OCI-M1 (cell line): ENCODE measurements around the gene CYP4X1.
"Not testable (repeated sequence)": the region's sequence is repeated elsewhere in the genome, so short reads cannot be mapped to it uniquely, and the experiment has no call there.

Source experiments
- DNase-seq: peaks from one replicate; lab custom pipeline; 2025; lab: John Stamatoyannopoulos, UW

Gene CYP4X1

DNA sequence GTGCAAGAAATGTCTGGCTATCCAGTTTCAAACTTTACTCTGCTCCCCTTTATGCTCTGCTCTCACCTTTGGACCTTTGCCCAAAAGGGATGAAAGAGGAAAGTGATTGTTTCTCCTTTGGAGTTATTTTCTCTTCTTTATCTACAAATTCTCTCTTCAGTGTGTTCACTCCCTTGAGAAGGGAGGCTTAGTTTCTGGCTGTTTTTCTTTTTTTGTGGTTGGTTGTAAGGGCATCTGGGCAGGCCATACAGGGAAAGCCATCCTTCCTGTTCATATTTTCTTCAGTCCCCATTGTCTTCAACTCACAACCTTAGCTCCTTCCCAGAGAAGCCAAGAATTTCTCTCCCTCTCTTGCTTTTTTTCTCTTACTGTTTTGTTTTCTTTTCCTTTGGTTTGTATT, 46.0 kb downstream of the CYP4X1 start:
- not testable (repeated sequence) for DNase-seq

DNA sequence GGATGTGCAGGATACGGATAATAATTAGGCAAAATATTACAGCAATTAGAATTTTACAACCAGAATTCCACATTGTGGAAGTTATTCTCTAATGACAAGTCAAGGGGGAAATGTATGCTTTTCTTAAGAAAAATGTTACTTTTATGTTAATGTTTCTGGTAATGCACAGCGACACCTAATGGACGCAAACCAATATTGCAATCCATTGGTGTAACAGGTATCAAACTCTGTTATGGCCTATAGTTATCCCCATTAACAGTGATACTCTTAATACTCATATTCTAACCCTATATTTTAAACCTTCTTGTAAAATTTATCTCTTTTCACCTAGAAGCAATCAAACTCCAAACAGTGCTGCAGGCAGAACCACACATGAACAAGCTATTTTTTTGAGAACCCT, 65.9 kb downstream of the CYP4X1 start:
- DNase-seq: peak; percentile 57

DNA sequence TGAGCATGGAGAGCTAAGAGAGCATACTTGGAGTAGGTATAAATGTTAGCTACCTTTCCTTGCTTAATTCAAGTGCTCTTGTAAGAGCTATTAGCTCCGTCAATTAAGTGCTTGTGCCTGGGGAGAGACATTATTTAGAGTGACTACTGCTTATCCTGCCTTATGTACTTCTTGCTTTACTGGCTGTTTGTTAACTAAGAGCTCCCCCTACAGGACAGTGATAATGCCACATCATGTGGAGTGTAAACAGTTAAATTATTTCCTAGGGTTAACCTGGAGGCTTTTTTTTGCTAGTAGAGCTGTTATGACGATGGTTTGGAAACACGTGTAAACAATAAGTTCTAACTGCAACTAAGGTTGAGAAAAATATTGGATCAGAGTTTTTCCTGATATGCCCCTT, 68.0 kb downstream of the CYP4X1 start:
- DNase-seq: not testable (repeated sequence)
